ENCODE measurements around the gene AHSA1.
A peak's percentile ranks its signal among the peaks of the same experiment; 100 is the strongest.

AHSA1 gene

GRCh38 chr14:77485256-77485655, 27.4 kb downstream of the AHSA1 start:
- H3K36me3 Mint-ChIP-seq (ENCODE audit: low read depth): no peaks in the 10 kb centered on the region
- H3K9me3 Mint-ChIP-seq: no peaks in the 10 kb centered on the region
- no peak overlapping the region for H3K4me3 Mint-ChIP-seq
- H3K27me3 Mint-ChIP-seq: no peaks in the 10 kb centered on the region
- no peaks in the 10 kb centered on the region for H3K4me1 Mint-ChIP-seq (ENCODE audit: low read depth)
- intact Hi-C loops (cut with micrococcal nuclease): no loop called here
- no peak overlapping the region for H3K27ac Mint-ChIP-seq

GRCh38 chr14:77485901-77486678, 28.2 kb downstream of the AHSA1 start:
- intact Hi-C loops (cut with micrococcal nuclease): no loop called here
- H3K4me3 Mint-ChIP-seq: no peak overlapping the region
- no peaks in the 10 kb centered on the region for H3K4me1 Mint-ChIP-seq (ENCODE audit: low read depth)

GRCh38 chr14:77488558-77488957, 30.7 kb downstream of the AHSA1 start:
- Mint-ChIP-seq H3K4me1 (ENCODE audit: low read depth) (no peaks in the 10 kb centered on the region), H3K36me3 (ENCODE audit: low read depth) (no peaks in the 10 kb centered on the region)
- intact Hi-C loops (cut with micrococcal nuclease): no loop called here

More at GRCh38 chr14:77485901-77486678, 28.2 kb downstream of the AHSA1 start:
- Mint-ChIP-seq H3K27me3 (no peaks in the 10 kb centered on the region), H3K36me3 (ENCODE audit: low read depth) (no peaks in the 10 kb centered on the region), H3K9me3 (no peaks in the 10 kb centered on the region), H3K27ac (no peak overlapping the region)

GRCh38 chr14:77489041-77489440, 31.1 kb downstream of the AHSA1 start:
- Mint-ChIP-seq H3K27ac (no peak overlapping the region), H3K36me3 (ENCODE audit: low read depth) (no peaks in the 10 kb centered on the region), H3K27me3 (no peaks in the 10 kb centered on the region), H3K9me3 (no peaks in the 10 kb centered on the region), H3K4me3 (no peak overlapping the region), H3K4me1 (ENCODE audit: low read depth) (no peaks in the 10 kb centered on the region)
- intact Hi-C loops (cut with micrococcal nuclease): no loop called here

More at GRCh38 chr14:77488558-77488957, 30.7 kb downstream of the AHSA1 start:
- Mint-ChIP-seq H3K27ac (no peak overlapping the region), H3K27me3 (no peaks in the 10 kb centered on the region), H3K4me3 (no peak overlapping the region), H3K9me3 (no peaks in the 10 kb centered on the region)

- Mint-ChIP-seq H3K4me1 (ENCODE audit: low read depth) (no peaks in the 10 kb centered on the region), H3K36me3 (ENCODE audit: low read depth) (no peaks in the 10 kb centered on the region), H3K4me3 (no peak overlapping the region), H3K27ac (no peak overlapping the region), H3K27me3 (no peaks in the 10 kb centered on the region), H3K9me3 (no peaks in the 10 kb centered on the region)
- intact Hi-C loops (cut with micrococcal nuclease): no loop called here
These were observed 32.6 kb downstream of the AHSA1 start for GRCh38 chr14:77490347-77490986.

GRCh38 chr14:77491056-77491455, 33.2 kb downstream of the AHSA1 start:
- Mint-ChIP-seq H3K4me3 (no peak overlapping the region), H3K4me1 (ENCODE audit: low read depth) (no peaks in the 10 kb centered on the region), H3K27ac (no peak overlapping the region), H3K9me3 (no peaks in the 10 kb centered on the region), H3K27me3 (peaks cover 3% of the 10 kb centered on the region), H3K36me3 (ENCODE audit: low read depth) (no peaks in the 10 kb centered on the region)
- intact Hi-C loops (cut with micrococcal nuclease): no loop called here

GRCh38 chr14:77495334-77495733, 37.4 kb downstream of the AHSA1 start:
- no peak overlapping the region for H3K27ac Mint-ChIP-seq

DNA sequence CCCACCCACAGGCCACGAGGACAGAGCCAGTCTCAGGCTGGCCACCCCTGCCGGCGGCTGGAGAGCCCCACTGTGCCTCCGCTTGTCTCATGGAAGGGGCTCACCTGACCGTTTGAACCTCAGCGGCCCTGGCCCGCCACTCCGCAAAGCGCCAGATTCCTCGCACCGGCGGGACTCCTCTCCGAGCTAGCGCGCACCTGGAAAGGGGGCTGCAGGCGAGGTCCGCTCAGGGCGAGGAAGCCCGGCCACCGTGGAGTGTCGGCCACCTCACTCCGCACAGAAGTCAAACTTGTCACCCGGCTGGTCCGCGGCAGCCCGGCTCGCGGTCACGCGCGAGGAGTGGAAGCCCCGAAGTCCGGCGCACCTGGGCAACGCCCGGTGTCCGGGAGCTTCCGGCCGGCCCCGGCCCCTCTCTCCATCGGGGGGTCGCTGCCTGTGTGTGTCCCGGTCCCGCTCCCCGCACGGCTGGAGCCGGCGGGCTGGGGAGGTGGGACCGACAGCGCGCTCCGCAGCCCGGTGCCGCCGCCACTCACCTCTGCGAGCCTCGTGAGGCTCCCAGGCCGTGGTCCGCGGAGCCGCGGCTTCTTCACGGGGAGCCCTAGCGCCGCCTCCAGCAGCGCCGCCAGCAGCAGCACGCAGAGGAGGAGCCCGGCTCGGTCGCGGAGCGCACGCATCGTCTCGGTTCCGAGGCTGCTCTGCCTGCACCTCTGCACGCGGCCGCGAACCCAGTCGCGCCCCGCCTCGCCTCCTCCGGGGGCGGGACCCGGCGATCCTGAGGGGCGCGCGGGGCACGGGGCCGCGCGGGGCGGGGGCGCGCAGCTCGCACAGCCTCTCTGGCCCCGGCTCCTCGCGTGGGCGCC, 40.5 kb downstream of the AHSA1 start, which contains the start of gene ISM2:
Gene ISM2, minus strand, starts transcription at position 697 of the 860 bp plus-strand sequence. Its CDS starts 23 bp downstream, at position 674.
- Mint-ChIP-seq H3K9me3 (no peaks in the 10 kb centered on the region), H3K36me3 (ENCODE audit: low read depth) (no peaks in the 10 kb centered on the region), H3K4me1 (ENCODE audit: low read depth) (peaks cover 7% of the 10 kb centered on the region), H3K4me3 (peak within 1 kb of the TSS; percentile 66), H3K27ac (no peak within 1 kb of the TSS), H3K27me3 (peaks cover 47% of the 10 kb centered on the region)
- intact Hi-C loops (cut with micrococcal nuclease): no loop called here

More at GRCh38 chr14:77495334-77495733, 37.4 kb downstream of the AHSA1 start:
- Mint-ChIP-seq H3K4me3 (no peak overlapping the region), H3K36me3 (ENCODE audit: low read depth) (no peaks in the 10 kb centered on the region), H3K4me1 (ENCODE audit: low read depth) (peaks cover 7% of the 10 kb centered on the region), H3K27me3 (peaks cover 37% of the 10 kb centered on the region), H3K9me3 (no peaks in the 10 kb centered on the region)
- intact Hi-C loops (cut with micrococcal nuclease): no loop called here

- H3K9me3 Mint-ChIP-seq: no peaks in the 10 kb centered on the region
- H3K27me3 Mint-ChIP-seq: peaks cover 47% of the 10 kb centered on the region
- no peak overlapping the region for H3K27ac Mint-ChIP-seq
- intact Hi-C loops (cut with micrococcal nuclease): no loop called here
- no peaks in the 10 kb centered on the region for H3K36me3 Mint-ChIP-seq (ENCODE audit: low read depth)
- peak overlapping the region; percentile 58 for H3K4me3 Mint-ChIP-seq
- H3K4me1 Mint-ChIP-seq (ENCODE audit: low read depth): peaks cover 7% of the 10 kb centered on the region
These were observed 41.2 kb downstream of the AHSA1 start for GRCh38 chr14:77498984-77499527.

DNA sequence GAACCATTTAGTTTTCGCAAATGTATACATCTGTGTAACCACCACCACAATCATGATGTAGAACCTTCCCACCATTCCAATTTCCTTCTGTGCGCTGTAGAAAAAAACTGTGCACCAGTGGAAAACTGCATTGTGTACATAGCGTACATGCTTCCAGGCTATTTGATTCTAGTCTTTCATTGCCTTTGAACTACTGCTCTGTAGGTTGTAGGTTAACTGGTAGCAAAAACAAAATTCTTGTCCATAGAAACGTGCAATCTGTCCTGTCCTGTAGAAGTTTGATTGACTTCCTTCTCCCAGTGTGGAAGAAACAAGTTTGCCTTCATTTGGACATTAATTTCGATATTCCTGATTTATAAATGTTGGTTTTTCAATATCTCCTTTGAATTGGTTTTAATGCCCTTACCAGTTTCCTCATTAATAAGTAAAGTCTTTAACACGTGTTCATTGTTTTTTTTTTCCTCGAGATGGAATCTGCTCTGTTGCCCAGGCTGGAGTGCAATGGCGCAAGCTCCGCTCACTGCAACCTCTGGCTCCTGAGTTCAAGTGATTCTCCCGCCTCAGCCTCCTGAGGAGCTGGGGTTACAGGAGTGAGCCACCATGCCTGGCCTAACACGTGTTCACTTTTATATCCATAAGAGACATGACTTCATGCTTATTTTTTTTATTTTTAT, 44.4 kb downstream of the AHSA1 start:
- peaks cover 16% of the 10 kb centered on the region for H3K36me3 Mint-ChIP-seq (ENCODE audit: low read depth)
- no peak overlapping the region for H3K27ac Mint-ChIP-seq
- H3K4me1 Mint-ChIP-seq (ENCODE audit: low read depth): peaks cover 7% of the 10 kb centered on the region
- no peaks in the 10 kb centered on the region for H3K9me3 Mint-ChIP-seq
- intact Hi-C loops (cut with micrococcal nuclease): no loop called here
- H3K4me3 Mint-ChIP-seq: no peak overlapping the region
- peaks cover 38% of the 10 kb centered on the region for H3K27me3 Mint-ChIP-seq

GRCh38 chr14:77503138-77503537, 45.2 kb downstream of the AHSA1 start:
- no peak overlapping the region for H3K4me3 Mint-ChIP-seq
- H3K36me3 Mint-ChIP-seq (ENCODE audit: low read depth): peaks cover 25% of the 10 kb centered on the region
- peaks cover 2% of the 10 kb centered on the region for H3K4me1 Mint-ChIP-seq (ENCODE audit: low read depth)
- no peaks in the 10 kb centered on the region for H3K9me3 Mint-ChIP-seq
- intact Hi-C loops (cut with micrococcal nuclease): no loop called here
- no peak overlapping the region for H3K27ac Mint-ChIP-seq
- H3K27me3 Mint-ChIP-seq: peaks cover 29% of the 10 kb centered on the region

GRCh38 chr14:77505031-77505430, 47.1 kb downstream of the AHSA1 start:
- Mint-ChIP-seq H3K9me3 (no peaks in the 10 kb centered on the region), H3K27ac (no peak overlapping the region)
- intact Hi-C loops (cut with micrococcal nuclease): no loop called here

GRCh38 chr14:77507762-77508161, 49.9 kb downstream of the AHSA1 start:
- H3K27me3 Mint-ChIP-seq: no peaks in the 10 kb centered on the region
- H3K27ac Mint-ChIP-seq: no peak overlapping the region
- H3K4me1 Mint-ChIP-seq (ENCODE audit: low read depth): no peaks in the 10 kb centered on the region
- intact Hi-C loops (cut with micrococcal nuclease): no loop called here
- H3K9me3 Mint-ChIP-seq: no peaks in the 10 kb centered on the region
- no peak overlapping the region for H3K4me3 Mint-ChIP-seq
- H3K36me3 Mint-ChIP-seq (ENCODE audit: low read depth): peaks cover 66% of the 10 kb centered on the region

More at GRCh38 chr14:77505031-77505430, 47.1 kb downstream of the AHSA1 start:
- Mint-ChIP-seq H3K36me3 (ENCODE audit: low read depth) (peaks cover 38% of the 10 kb centered on the region), H3K27me3 (peaks cover 14% of the 10 kb centered on the region), H3K4me3 (no peak overlapping the region), H3K4me1 (ENCODE audit: low read depth) (no peaks in the 10 kb centered on the region)
